Measurements from ENCODE around the gene NOL8.

Gene NOL8

GRCh38 chr9:92279302-92279701 lies 45.8 kb downstream of the NOL8 start:
- in situ Hi-C loops (cut with HindIII; ENCODE audit: low pct_ligation_motif_present, low pct_unique_long_range_greater_than_20kb, low sequenced_read_pairs): no loop called here
- DNase-seq: no peak

DNA sequence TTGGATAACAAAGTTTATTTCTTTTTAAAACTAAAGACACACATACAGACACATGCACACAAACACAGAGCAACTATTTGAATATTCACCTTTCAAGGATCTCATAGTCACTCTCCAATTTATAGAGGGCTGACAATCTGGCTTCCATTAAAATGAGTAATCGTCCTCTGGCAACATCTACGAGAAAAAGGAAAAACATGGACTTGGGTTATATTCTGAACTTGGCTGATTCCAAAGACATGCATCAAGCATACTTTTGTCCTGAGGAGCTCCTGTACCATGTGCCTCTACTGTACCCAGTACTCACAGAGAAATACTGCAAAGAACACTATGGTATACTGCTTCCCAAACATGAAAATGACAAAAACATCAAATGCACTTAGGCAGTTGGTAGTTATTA lies 47.0 kb downstream of the NOL8 start:
- in situ Hi-C loops (cut with HindIII; ENCODE audit: low pct_ligation_motif_present, low pct_unique_long_range_greater_than_20kb, low sequenced_read_pairs): no loop called here
- DNase-seq: no peak

DNA sequence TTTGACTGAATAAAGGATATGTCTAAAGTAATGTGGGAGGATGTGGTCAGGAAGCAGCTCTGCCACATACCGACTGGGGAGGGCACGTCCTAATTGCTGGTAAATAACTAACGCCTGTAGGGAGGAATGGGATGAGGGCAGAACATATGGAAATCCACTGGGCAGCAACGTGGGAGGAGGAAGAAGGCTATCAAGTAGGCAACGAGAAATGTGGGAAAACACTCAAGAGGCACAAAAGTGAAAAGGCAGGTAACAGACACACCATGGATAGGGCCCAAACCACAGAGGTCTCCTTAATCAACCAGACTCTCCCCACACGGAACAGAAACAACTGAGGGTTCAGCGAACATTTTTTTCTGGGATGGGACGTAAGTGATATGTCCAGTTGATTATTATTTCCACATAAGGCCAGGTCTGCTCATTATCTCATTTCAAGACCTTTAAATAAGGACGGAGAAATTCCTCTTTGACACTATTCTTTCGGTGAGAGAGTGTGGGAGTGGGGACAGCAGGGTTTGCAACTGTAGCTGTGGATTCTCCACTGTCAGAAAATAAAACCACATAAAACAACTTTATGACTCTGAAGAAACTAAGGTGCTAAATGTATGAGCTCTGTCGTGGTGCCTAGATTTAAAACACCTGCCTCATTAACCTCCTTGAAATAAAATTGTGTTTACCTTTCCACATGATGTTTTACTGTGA lies 48.7 kb downstream of the NOL8 start:
- in situ Hi-C loops (cut with HindIII; ENCODE audit: low pct_ligation_motif_present, low pct_unique_long_range_greater_than_20kb, low sequenced_read_pairs): no loop called here
- DNase-seq: no peak

- DNase-seq: no peak
- in situ Hi-C loops (cut with HindIII; ENCODE audit: low pct_ligation_motif_present, low pct_unique_long_range_greater_than_20kb, low sequenced_read_pairs): no loop called here
These were observed 49.6 kb downstream of the NOL8 start for GRCh38 chr9:92275541-92275940.

DNA sequence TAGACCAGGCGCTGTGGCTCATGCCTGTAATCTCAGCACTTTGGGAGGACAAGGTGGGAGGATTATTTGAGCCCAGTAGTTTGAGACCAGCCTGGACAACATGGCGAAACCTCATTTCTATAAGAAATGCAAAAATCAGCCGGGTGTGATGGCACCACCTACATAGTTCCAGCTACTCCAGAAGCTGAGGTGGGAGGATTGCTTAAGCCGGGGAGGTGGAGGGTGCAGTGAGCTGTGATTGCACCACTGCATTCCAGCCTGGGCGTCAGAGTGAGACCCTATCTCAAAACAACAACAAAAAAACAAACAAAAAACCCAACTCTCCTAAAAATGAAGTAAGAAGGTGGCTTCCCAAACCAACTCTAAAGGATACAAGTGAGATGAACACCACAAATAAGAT lies 54.6 kb downstream of the NOL8 start:
- DNase-seq: no peak
- in situ Hi-C loops (cut with HindIII; ENCODE audit: low pct_ligation_motif_present, low pct_unique_long_range_greater_than_20kb, low sequenced_read_pairs): no loop called here

DNA sequence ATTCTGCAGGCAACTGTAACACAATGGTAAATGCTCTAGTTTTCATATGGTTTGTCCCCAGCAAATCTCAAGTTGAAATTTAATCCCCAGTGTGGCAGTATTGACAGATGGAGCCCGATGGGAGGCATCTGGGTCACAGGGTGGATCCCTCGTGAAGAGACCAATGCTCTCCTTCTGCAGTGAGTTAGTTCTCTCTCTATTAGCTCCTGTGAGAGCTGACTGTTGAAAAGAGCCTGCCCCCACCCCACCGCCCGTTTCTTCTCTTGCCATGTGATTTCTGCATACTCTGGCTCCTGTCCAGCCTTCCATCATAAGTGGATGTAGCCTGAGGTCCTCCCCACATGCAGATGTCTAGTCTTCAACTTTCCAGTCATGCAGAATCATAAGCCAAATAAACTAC lies 58.7 kb downstream of the NOL8 start:
- no peak for DNase-seq
- in situ Hi-C loops (cut with HindIII; ENCODE audit: low pct_ligation_motif_present, low pct_unique_long_range_greater_than_20kb, low sequenced_read_pairs): no loop called here

DNA sequence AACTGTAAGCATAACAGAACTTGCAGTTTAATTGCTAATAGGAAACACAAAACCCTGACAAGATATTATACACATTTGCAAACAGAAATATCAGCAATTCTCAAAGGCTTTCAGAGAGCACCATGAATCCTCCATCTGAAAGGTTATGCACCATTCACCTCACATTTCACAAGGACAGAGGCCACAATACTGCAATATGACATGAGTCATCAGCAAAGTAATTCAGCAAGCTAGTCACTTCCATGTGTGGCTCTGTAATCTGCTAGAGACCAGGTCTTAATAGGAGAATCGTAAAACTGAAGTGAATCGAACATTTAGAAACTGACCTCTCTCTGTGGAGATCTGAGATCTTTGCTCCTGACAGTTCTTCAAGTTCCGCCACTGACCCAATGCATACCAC lies 60.0 kb downstream of the NOL8 start:
- in situ Hi-C loops (cut with HindIII; ENCODE audit: low pct_ligation_motif_present, low pct_unique_long_range_greater_than_20kb, low sequenced_read_pairs): no loop called here
- peak; percentile 9 for DNase-seq

DNA sequence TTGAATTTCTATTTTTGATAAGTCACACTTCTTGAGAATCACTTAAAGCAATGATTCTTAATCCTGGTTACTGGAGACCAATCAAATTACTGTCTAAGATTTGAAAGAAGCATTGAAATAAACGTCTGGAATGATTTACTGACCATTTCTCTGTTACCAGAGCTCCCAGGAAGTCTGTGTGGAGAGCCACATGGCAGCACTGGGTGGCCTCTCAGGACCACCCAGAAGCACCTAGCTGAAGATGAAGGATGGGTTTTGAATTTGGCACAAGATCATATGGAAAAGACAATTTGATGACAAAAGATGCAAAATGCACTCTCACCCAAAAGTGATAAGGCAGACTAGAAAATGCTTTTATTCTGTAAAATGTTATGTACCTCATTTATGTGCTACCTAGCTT lies 62.0 kb downstream of the NOL8 start:
- in situ Hi-C loops (cut with HindIII; ENCODE audit: low pct_ligation_motif_present, low pct_unique_long_range_greater_than_20kb, low sequenced_read_pairs): no loop called here
- no peak for DNase-seq

DNA sequence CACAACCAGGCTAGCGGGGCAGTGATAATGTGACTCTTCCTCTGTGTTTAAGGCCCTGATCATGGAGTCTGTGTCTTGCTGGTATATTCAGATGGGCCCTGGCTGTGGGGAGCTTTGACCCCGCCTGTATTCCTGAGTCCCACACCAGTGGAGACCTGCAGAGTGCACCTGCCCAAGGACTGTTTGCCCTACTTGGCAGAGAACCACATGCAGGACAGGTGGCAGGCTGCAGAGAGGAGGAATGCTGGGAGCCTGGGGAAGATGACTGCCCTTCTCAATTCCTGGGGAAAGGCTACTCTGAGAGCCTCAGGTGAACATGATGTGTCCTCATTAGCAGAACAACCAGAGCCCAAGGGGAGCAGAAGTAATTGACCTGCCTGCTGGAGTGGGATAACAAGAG lies 67.8 kb downstream of the NOL8 start:
- no peak for DNase-seq
- in situ Hi-C loops (cut with HindIII; ENCODE audit: low pct_ligation_motif_present, low pct_unique_long_range_greater_than_20kb, low sequenced_read_pairs): no loop called here

DNA sequence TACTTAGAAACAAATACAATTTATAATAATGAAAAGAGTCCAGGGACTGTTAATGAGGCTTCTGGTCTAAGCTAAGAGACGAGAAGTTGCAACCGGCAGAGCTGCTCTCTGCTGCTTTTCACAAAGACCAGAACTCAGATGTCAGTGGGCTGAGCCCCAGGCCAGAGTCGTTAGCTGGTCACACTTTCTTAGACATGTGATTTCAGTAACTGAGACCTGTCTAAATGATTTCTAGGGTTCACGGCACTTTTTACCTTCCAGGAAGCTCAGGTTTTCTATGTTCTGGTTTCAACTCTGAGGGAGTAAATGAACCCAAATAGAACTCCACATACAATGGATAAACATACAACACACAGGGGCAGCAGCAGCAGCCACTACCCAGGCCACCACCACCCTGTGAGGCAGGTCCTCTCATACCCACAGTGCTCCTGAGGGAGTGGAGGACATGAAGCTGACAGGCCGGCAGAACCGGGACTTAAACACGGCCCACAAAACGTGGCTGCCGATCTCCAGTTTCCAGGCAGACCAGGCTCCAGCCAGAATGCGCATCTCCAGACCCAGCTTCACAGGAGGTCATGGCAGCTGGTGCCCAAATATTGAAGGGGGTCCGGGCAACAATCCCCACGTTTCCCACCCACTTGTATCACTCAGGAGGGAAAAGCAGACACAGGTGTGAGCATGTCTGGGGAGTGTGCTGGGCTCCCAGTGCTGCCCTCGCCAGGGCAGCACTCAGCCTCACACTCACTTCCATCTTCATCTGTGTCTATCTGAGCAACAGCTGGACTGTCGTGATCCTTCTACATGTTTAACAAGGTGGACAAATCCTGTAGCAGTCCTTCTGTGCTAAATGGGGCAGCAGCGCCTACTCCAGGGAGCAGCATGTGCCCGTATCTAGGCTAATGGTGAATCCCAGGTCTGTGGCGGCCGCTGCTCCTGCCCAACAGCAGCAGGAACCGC lies 70.5 kb downstream of the NOL8 start:
- in situ Hi-C loops (cut with HindIII; ENCODE audit: low pct_ligation_motif_present, low pct_unique_long_range_greater_than_20kb, low sequenced_read_pairs): no loop called here
- DNase-seq: no peak

DNA sequence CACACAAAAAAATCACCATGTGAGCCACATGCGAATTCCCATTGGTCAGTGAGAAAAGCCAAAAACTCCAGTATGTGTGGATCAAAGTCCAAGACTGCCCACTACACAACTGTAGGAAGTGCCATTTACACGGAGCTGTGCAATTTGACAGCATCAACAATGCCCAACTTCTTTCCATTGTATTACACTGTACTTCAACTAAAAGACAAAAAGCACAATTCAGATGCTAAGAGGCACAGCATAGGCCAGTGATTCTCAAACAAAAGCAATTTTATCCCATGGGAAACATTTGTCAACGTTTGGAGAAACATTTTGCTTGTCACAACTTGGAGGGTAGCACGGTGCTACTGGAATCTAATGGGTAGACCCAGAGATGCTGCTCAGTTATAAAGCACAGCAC lies 71.5 kb downstream of the NOL8 start:
- in situ Hi-C loops (cut with HindIII; ENCODE audit: low pct_ligation_motif_present, low pct_unique_long_range_greater_than_20kb, low sequenced_read_pairs): no loop called here
- no peak for DNase-seq

DNA sequence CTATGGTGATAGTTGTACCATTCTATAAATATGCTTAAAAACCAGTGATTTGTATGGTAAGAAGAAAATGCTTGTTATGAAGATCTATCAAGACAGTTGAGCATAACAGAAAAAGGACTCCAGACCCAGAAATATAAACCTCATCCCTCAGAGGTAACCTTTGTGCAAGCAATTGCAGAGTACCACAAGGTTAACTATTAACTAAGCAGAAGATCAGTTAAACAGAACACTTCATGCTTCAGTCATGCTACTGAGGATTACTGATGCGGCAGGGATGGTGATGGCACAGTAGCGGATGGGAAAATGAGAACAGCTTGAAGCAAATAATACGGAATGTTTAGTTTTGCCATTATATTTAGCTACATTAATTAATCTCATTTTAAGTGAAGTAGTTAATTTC lies 77.2 kb downstream of the NOL8 start:
- DNase-seq: peak; percentile 88
- in situ Hi-C loops (cut with HindIII; ENCODE audit: low pct_ligation_motif_present, low pct_unique_long_range_greater_than_20kb, low sequenced_read_pairs): no loop called here

Data from ACHN (cell line).